Esophagus squamous epithelium (tissue), 4 donors: ENCODE data around the gene LSM3.

ENCODE experiments used
- POLR2A ChIP-seq, 4 donors: fragments of 450-650 bp; IDR thresholded peaks; one replicate each; pipeline ENCODE4 v1.6.1; 2017; ENCODE audit warnings: antibody characterized with exemption in 4 of 4, mild to moderate bottlenecking in 4 of 4, moderate library complexity in 3 of 4
- TF ChIP-seq, protein P1 (sequence below), 6 experiments: fragments of 450-650 bp in 4 of 6; fragments of 200-600 bp in 2 of 6; sonication (generic) in 2 of 6; IDR thresholded peaks; one replicate each; pipeline ENCODE4 v1.5.1; 2016 to 2019; ENCODE audit warnings: antibody characterized with exemption in 6 of 6, mild to moderate bottlenecking in 4 of 6, moderate library complexity in 4 of 6

- no peak for TF ChIP-seq POLR2A (IDR thresholded peaks at IDR 0.05)
- TF ChIP-seq, protein P1, sequence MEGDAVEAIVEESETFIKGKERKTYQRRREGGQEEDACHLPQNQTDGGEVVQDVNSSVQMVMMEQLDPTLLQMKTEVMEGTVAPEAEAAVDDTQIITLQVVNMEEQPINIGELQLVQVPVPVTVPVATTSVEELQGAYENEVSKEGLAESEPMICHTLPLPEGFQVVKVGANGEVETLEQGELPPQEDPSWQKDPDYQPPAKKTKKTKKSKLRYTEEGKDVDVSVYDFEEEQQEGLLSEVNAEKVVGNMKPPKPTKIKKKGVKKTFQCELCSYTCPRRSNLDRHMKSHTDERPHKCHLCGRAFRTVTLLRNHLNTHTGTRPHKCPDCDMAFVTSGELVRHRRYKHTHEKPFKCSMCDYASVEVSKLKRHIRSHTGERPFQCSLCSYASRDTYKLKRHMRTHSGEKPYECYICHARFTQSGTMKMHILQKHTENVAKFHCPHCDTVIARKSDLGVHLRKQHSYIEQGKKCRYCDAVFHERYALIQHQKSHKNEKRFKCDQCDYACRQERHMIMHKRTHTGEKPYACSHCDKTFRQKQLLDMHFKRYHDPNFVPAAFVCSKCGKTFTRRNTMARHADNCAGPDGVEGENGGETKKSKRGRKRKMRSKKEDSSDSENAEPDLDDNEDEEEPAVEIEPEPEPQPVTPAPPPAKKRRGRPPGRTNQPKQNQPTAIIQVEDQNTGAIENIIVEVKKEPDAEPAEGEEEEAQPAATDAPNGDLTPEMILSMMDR (IDR thresholded peaks at IDR 0.05) = no peak
Measured at GRCh38 chr3:14209581-14210289, 31.1 kb downstream of the LSM3 start.
